Spinal cord (tissue), 10 donors: ENCODE data around the gene CDCA3. TPM values are rescaled to one million over a fixed set of nuclear protein-coding genes. Genes with fewer than 3 reads are reported as not detected.
A peak's percentile ranks its signal among the peaks of the same experiment; 100 is the strongest.

ENCODE experiments used
- DNase-seq, 6 donors: peaks; one replicate each; pipeline versions ENCODE4 v3.0.0 to v3.0.0-alpha.2; 2013 to 2015; ENCODE audit warnings: low spot score in 6 of 6, low read depth in 4 of 6
- H3K27ac ChIP-seq: one replicate; pipeline ENCODE4 v1.5.1; 2013; ENCODE audit warnings: low read depth, low read length, control low read depth
- H3K27me3 ChIP-seq: one replicate; pipeline ENCODE4 v1.6.1; 2013; ENCODE audit warnings: low read length; ENCODE audit not compliant: control insufficient read depth, insufficient read depth
- H3K36me3 ChIP-seq: one replicate; pipeline ENCODE4 v1.6.1; 2013; ENCODE audit warnings: low read length; ENCODE audit not compliant: control insufficient read depth, insufficient read depth
- H3K4me1 ChIP-seq: one replicate; pipeline ENCODE4 v1.6.1; 2013; ENCODE audit warnings: low read length; ENCODE audit not compliant: control insufficient read depth, insufficient read depth
- H3K4me3 ChIP-seq: one replicate; pipeline ENCODE4 v1.5.1; 2013; ENCODE audit warnings: low read depth, low read length, control low read depth
- H3K9me3 ChIP-seq: one replicate; pipeline ENCODE4 v1.6.1; 2013; ENCODE audit warnings: low read length; ENCODE audit not compliant: control insufficient read depth, insufficient read depth
- WGBS: methylation state at CpG from one replicate; pipeline ENCODE4 v1.1.5; 2013; ENCODE audit warnings: missing lambda C conversion rate; ENCODE audit not compliant: insufficient coverage; 5-methylcytosine and 5-hydroxymethylcytosine counted together
- polyA plus RNA-seq, 2 donors: library from polyadenylated mRNA; unstranded; fragments of 120-200 nt; gene quantifications; one replicate each; pipeline ENCODE4 v1.2.1, GENCODE V29; 2013; ENCODE audit not compliant: insufficient read length in 2 of 2
- total RNA-seq, 2 donors: library from RNA; depleted of rRNA in 1 of 2; stranded (reverse); fragments of 120-200 nt in 1 of 2; fragments of >200 nt in 1 of 2; gene quantifications; one replicate each; pipeline versions ENCODE4 v1.2.3 to v1.2.4, GENCODE V29; 2013 to 2014
- donor health status: healthy.

Gene CDCA3
- total and polyA plus RNA-seq, 4 donors, result 4.8 to 22.5 (median 17.5) TPM

DNA sequence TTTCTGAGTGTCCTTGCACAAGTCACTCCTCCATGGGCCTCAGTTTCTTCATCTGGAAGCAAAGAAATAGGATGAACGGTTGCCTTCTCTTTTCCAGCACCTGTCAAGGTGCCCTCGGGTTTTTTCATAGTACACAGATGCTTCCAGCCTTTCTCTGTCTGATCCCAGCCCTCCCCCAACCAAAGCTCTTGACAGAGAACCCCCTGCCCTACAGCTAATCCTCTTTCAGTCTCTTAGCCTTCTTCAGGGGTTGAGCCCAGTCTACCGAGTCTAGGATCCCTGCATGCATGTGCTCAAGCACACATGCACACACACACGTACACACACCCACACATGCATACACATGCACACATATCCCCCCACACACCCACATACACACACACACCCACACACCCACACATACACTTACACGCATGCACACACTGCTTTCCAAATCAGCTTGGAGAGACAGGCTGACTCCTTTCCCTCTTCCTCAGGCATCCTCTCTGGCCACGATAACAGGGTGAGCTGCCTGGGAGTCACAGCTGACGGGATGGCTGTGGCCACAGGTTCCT is 4.7 kb downstream of the CDCA3 start:
- Histone ChIP-seq H3K27me3 (no peaks in the 10 kb centered on the region), H3K36me3 (peaks cover 78% of the 10 kb centered on the region), H3K4me3 (no peak overlapping the region), H3K9me3 (no peaks in the 10 kb centered on the region), H3K4me1 (peaks cover 20% of the 10 kb centered on the region), H3K27ac (no peak overlapping the region)
- WGBS, result 89% methylated on average over 7 of the region's 7 CpGs
- DNase-seq, result no peak

DNA sequence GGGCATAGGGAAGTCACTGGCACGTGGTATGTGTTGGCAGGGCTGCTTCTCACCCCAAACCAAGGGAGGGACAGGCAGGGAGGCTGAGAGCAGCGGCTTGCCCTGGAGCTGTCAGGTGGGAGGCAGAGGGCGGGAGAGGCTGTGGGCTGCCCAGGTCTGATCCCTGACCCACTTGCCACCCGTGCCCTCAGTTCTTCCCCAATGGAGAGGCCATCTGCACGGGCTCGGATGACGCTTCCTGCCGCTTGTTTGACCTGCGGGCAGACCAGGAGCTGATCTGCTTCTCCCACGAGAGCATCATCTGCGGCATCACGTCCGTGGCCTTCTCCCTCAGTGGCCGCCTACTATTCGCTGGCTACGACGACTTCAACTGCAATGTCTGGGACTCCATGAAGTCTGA is 5.7 kb downstream of the CDCA3 start:
- WGBS, result 88% methylated on average over 17 of the region's 17 CpGs
- Histone ChIP-seq H3K4me1 (peaks cover 10% of the 10 kb centered on the region), H3K4me3 (no peak overlapping the region), H3K27ac (no peak overlapping the region), H3K27me3 (no peaks in the 10 kb centered on the region), H3K36me3 (peaks cover 86% of the 10 kb centered on the region), H3K9me3 (no peaks in the 10 kb centered on the region)
- no peak for DNase-seq

DNA sequence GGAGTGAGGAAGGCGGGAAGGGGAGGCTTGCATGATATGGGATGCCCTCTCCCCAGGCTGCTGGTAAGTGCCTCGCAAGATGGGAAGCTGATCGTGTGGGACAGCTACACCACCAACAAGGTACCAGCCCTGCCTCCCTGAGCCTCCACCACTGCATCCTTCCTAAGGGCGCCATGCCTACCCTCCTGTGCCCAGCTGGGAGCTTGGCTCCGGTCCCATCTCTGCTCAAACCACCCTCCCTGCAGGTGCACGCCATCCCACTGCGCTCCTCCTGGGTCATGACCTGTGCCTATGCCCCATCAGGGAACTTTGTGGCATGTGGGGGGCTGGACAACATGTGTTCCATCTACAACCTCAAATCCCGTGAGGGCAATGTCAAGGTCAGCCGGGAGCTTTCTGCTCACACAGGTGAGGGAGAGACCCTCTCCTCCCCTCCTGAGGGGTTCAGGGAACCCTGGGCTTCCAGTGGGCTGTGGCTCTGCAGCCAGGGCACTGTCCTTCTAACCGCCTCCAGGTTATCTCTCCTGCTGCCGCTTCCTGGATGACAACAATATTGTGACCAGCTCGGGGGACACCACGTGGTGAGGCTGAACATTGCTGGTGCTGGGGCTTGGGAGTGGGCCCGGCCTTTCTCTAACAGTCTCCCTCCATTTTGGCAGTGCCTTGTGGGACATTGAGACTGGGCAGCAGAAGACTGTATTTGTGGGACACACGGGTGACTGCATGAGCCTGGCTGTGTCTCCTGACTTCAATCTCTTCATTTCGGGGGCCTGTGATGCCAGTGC is 7.8 kb downstream of the CDCA3 start:
- 61% methylated on average over 15 of the region's 16 CpGs for WGBS
- H3K27me3 ChIP-seq, result no peaks in the 10 kb centered on the region
- H3K27ac ChIP-seq, result no peak overlapping the region
- no peak for DNase-seq
- H3K36me3 ChIP-seq, result peaks cover 90% of the 10 kb centered on the region
- H3K4me1 ChIP-seq, result peaks cover 8% of the 10 kb centered on the region
- H3K4me3 ChIP-seq, result no peak overlapping the region
- H3K9me3 ChIP-seq, result no peaks in the 10 kb centered on the region

DNA sequence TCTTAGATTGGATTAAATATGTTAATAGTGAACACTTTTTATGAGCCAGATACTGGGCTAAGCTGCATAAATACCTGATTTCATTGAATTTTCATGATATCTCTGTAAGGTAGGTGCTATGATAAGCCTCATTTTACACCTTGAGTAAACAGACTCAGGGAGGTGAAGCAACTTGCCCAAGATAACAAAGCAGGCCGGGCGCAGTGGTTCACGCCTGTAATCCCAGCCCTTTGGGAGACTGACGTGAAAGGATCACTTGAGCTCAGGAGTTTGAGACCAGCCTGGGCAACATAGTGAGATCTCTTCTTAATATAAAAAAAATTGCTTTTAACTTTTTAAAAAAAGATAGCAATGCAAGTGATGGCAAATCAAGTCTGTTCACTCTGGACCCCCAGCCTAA is 9.0 kb downstream of the CDCA3 start:
- no peak overlapping the region for H3K27ac ChIP-seq
- no peak for DNase-seq
- no peaks in the 10 kb centered on the region for H3K9me3 ChIP-seq
- peaks cover 8% of the 10 kb centered on the region for H3K4me1 ChIP-seq
- H3K27me3 ChIP-seq, result no peaks in the 10 kb centered on the region
- H3K4me3 ChIP-seq, result no peak overlapping the region
- no CpG with 5 or more reads among the region's 4 CpGs for WGBS
- H3K36me3 ChIP-seq, result peaks cover 90% of the 10 kb centered on the region

DNA sequence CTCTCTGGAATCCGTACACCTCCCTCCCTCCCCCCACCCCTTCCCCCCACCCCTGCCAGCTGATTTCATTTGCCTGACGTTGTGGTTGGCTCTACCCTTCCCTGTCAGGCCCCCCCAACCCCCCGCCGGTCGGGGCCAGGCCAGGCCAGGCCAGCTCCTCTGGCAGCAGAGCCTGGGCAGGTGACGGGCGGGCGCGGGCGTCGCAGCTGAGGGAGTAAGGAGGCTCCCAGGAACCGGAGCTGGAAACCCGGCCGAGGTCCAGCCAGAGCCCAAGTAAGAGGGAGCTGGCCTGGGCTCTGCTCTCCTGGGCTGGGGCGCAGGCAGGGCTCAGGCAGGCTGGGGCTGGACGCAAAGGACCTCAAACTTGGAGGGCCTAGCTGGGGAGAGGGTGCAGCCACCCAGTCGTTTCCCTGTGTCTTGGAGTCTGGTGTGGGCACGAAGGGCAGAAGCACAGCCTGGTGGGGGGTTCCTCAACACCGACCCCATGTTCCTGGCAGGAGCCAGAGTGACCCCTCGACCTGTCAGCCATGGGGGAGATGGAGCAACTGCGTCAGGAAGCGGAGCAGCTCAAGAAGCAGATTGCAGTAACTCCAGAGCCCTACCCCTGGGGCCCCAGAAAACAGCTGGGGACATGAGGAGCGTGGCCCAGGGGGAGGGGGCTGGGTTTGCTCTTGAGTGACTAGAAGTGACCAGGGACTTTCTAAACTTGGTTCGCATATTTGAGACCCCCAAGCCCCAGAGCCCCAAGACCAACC is 10.1 kb downstream of the CDCA3 start, which contains the start of gene GNB3:
GNB3 (plus strand) TSS at position 165 of the 755 bp plus-strand sequence; CDS start at position 528, 363 bp downstream.
- DNase-seq, result no peak
- Histone ChIP-seq H3K4me3 (no peak within 1 kb of the TSS), H3K36me3 (peaks cover 89% of the 10 kb centered on the region), H3K27ac (no peak within 1 kb of the TSS), H3K27me3 (no peaks in the 10 kb centered on the region), H3K4me1 (peaks cover 8% of the 10 kb centered on the region), H3K9me3 (no peaks in the 10 kb centered on the region)
- 50% methylated on average over 21 of the region's 24 CpGs for WGBS

DNA sequence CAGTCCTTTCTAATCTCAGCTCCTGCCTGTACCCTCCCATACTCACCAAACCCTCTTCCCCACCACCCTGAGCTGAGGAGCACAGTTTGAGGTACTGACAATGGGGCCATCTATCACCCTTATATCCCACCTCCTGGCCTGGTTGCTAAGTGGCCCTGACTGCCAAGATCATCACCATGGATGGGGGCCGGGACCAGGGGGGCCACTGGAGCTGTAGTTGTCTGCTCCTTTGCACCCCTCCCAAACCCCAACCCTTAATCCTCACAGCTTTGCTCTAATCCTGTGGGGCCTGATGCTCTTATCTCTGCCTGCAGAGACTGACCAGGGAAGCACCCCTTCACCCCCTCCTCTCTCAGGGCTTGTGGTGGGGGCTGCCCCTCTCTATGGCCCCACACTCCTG is 10.8 kb downstream of the CDCA3 start:
- Histone ChIP-seq H3K9me3 (no peaks in the 10 kb centered on the region), H3K4me1 (peaks cover 8% of the 10 kb centered on the region), H3K27me3 (no peaks in the 10 kb centered on the region), H3K36me3 (peaks cover 86% of the 10 kb centered on the region), H3K27ac (no peak overlapping the region), H3K4me3 (no peak overlapping the region)
- no peak for DNase-seq
- 0% methylated on average over 1 of the region's 1 CpG for WGBS

DNA sequence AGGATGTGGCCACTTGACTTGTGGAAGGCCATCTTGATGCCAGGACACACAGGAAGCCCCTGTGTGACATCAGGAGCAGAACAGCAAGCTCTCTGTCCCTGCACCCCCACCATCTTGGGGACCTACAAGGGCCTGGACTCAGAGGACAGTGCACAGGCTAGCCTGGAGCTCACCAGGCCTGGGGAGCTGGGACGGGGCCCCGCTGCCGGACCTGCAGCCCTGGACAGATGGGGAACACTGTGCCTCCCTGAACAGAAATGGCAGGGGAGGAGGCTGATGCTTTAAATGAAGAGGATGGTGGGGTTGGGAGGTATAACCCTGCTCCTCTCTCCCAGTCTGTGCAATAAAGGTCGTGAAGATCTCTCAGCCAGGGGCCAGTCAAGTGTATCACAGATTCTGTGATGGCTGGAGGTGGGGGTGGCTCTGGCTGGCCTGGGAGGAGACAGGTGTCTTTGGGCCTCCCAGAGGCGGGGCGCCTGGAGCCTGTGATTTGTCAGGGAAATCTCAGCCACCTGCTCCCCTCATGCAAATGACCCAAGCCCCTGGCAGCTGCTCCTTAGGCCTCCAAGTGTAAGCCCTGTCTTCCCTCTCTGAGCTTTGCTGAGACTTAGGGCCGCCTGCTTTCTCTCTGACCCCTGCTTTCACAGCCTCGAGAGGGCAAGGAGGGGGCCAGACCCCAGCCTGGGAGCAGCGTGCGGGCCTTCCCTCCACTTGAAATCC is 11.4 kb downstream of the CDCA3 start:
- 65% methylated on average over 7 of the region's 10 CpGs for WGBS
- no peak overlapping the region for H3K4me3 ChIP-seq
- H3K36me3 ChIP-seq, result peaks cover 82% of the 10 kb centered on the region
- H3K9me3 ChIP-seq, result no peaks in the 10 kb centered on the region
- H3K27me3 ChIP-seq, result no peaks in the 10 kb centered on the region
- DNase-seq, result peak in 1 of 6 donors; percentile 55
- peaks cover 8% of the 10 kb centered on the region for H3K4me1 ChIP-seq
- no peak overlapping the region for H3K27ac ChIP-seq

DNA sequence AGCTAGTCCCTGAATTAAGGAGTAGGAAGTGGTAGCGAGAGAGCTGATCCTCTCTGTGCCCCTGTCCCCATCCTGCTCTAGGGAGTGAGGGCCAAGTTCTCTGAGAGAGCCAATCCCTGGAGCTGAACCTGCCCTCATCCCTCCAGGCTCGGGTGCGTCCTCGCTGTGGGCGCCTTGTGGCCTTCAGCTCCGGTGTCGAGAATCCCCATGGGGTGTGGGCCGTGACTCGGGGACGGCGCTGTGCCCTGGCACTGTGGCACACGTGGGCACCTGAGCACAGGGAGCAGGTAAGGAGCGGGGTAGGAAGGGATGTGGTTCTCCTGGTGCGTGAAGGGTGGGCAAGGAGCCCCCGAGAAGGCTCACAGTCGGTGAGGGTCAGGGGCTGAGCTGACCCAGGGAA is 12.2 kb downstream of the CDCA3 start:
- no peak overlapping the region for H3K27ac ChIP-seq
- peaks cover 80% of the 10 kb centered on the region for H3K36me3 ChIP-seq
- H3K4me1 ChIP-seq, result peaks cover 8% of the 10 kb centered on the region
- no peaks in the 10 kb centered on the region for H3K9me3 ChIP-seq
- H3K4me3 ChIP-seq, result no peak overlapping the region
- 97% methylated on average over 14 of the region's 16 CpGs for WGBS
- no peak for DNase-seq
- no peaks in the 10 kb centered on the region for H3K27me3 ChIP-seq

DNA sequence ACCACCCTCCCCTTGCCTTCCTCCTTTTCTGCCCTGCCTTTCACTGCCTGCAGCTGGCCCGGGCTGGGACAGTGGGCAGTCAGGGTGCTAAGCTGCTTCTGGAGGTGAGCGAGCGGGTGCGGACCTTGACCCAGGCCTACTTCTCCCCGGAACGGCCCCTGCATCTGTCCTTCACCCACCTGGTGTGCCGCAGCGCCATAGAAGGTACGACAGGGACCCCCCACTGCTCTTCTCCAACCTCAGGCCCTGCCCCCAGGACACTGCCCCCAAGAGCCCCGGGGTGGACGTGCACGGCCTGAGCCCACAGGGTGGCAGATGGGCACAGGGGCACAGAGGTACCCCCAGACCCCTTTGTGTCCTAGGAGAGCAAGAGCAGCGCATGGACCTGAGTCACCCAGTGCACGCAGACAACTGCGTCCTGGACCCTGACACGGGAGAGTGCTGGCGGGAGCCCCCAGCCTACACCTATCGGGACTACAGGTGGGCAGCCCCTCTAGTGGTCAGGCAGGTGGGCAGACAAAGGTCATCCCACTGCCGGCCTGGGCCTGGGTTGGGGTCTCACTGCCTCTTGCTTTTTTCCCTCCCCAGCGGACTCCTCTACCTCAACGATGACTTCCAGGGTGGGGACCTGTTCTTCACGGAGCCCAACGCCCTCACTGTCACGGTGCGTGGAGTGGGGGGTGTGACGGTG is 13.6 kb downstream of the CDCA3 start:
- Histone ChIP-seq H3K36me3 (peaks cover 75% of the 10 kb centered on the region), H3K4me1 (peaks cover 4% of the 10 kb centered on the region), H3K4me3 (no peak overlapping the region), H3K27me3 (no peaks in the 10 kb centered on the region), H3K9me3 (no peaks in the 10 kb centered on the region), H3K27ac (no peak overlapping the region)
- DNase-seq, result no peak
- WGBS, result 89% methylated on average over 22 of the region's 26 CpGs
